Lower leg skin (tissue), 3 donors: ENCODE results near the gene ANK2.

ENCODE experiments used
- CTCF ChIP-seq, 3 donors: fragments of 450-650 bp; IDR thresholded peaks; one replicate each; pipeline ENCODE4 v1.5.1; 2016; ENCODE audit warnings: antibody characterized with exemption in 3 of 3, mild to moderate bottlenecking in 3 of 3, moderate library complexity in 2 of 3
- POLR2A ChIP-seq, 2 donors: fragments of 450-650 bp; IDR thresholded peaks; one replicate each; pipeline ENCODE4 v1.6.1; 2016 to 2017; ENCODE audit warnings: antibody characterized with exemption in 2 of 2, mild to moderate bottlenecking in 1 of 2, moderate library complexity in 1 of 2

- no peak for TF ChIP-seq POLR2A (IDR thresholded peaks at IDR 0.05)
- no peak for TF ChIP-seq CTCF (IDR thresholded peaks at IDR 0.05)
These were observed 28.5 kb upstream of the ANK2 start for GRCh38 chr4:113020966-113021365.
